Myocyte (in vitro differentiated cells): ENCODE results near the gene RHPN2. TPM values are rescaled to one million over a fixed set of nuclear protein-coding genes. Genes with fewer than 3 reads are reported as not detected.
"Not testable (repeated sequence)": the region's sequence is repeated elsewhere in the genome, so short reads cannot be mapped to it uniquely, and the experiment has no call there.

ENCODE experiments used
- DNase-seq: peaks from one replicate; pipeline ENCODE4 v3.0.0-alpha.2; 2012; ENCODE audit warnings: low read depth
- total RNA-seq: library from RNA; depleted of rRNA; stranded (reverse); fragments of >200 nt; gene quantifications from 2 replicates; pipeline ENCODE4 v1.2.3, GENCODE V29; 2014

The RHPN2 gene
- total RNA-seq, 1 donor from 2014 or later = 13.9 TPM

GRCh38 chr19:33066543-33066942 is 1.9 kb upstream of the RHPN2 start:
- DNase-seq = no peak

DNA sequence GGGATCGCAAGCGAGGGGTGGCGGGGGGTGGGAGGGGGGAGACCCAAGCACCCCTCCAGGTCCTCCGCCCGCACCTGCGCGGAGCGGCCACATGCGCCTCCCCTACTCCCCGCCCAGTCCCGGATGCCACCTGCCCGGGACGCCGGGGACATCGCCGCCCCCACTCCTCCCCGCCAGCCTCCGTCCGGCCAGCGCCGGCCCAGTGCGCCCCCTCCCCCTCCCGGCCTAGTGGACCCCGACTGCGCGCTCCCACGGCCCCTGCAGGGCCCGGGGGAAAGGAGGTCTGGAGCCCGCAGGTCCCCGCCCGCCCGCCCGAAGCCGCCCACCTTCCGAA is 263 bp downstream of the RHPN2 start:
- DNase-seq = no peak

DNA sequence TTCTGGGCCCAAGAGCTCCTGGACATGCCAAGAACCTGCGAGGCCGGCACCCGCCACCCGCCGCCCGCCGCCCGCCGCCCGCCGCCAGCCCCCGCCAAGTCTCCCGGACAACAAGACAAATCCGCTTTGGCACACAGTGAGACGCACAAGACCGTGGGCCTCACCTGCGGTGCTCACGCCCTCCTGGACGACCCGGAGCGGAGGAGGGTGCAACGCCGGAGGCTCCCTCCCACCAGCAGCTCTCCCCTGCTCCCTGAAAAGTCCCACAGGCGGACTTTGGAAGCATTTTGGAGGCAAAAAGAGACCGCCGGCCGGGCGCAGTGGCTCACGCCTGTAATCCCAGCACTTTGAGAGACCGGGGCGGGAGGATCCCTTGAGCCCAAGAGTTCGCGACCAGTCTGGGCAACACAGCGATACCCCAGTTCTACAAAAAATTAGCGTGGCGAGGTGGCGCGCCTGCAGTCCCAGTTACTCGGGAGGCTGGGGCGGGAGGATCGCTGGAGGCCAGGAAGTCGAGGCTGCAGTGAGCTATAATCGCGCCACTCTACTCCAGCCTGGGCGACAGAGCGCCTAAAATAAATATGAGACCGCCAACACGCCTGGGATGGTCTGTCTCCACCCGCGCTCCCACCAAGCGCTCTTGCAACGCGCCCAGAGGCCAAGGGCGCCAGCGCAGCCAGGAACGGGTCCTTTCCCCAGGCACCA is 783 bp downstream of the RHPN2 start:
- DNase-seq = peak; percentile 24

DNA sequence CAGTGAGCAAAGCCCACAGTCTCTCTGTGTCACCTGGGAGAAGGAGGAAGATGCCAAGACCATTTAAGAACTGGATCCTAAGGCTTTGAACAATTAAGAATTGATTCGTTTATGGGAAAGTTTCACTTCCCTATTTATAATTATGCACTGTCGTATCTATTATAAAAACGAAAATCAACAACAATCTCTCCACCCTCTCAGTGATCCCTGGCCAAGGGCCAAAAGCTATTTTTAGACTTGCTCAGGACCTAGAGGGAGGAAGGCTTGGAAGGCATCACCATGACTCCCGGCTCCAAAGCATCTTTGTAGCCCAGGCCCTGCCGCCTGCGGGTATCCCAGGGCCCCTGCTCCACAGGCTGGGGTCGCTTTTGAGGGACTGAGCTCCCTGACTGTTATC is 1.3 kb downstream of the RHPN2 start:
- DNase-seq = peak; percentile 46

DNA sequence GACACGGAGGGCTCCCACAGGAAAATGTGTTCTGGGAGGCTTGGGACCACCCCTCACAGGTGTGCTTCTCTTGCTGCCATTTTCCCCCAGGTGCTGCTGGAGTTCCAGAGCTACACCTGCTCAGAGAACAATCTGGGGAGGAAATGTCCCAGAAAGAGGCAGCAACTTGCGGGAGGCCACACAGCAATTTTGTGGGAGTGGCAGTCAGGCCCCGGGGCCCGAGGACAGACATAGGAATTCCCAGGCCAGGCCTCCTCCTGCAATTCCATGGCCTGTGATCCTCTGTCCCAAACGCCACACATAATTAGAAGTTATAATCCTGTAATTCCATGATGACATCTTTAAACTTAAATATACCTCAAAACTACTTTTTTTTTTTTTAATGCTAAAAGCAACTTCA is 1.8 kb downstream of the RHPN2 start:
- DNase-seq = no peak

- no peak for DNase-seq
These were observed 4.1 kb downstream of the RHPN2 start for GRCh38 chr19:33060586-33060985.

GRCh38 chr19:33055718-33056117 is 9.0 kb downstream of the RHPN2 start:
- DNase-seq = no peak

- DNase-seq = no peak
These were observed 10.1 kb downstream of the RHPN2 start for GRCh38 chr19:33054623-33055022.

GRCh38 chr19:33052352-33052972 is 12.2 kb downstream of the RHPN2 start:
- DNase-seq = peak; percentile 46

GRCh38 chr19:33050110-33050509 is 14.6 kb downstream of the RHPN2 start:
- no peak for DNase-seq

- DNase-seq = no peak
These were observed 15.6 kb downstream of the RHPN2 start for GRCh38 chr19:33048806-33049676.

- DNase-seq = peak; percentile 18
These were observed 17.3 kb downstream of the RHPN2 start for GRCh38 chr19:33047422-33047821.

- not testable (repeated sequence) for DNase-seq
These were observed 22.9 kb downstream of the RHPN2 start for GRCh38 chr19:33041828-33042160.

GRCh38 chr19:33040994-33041827 is 23.5 kb downstream of the RHPN2 start:
- DNase-seq = no peak

DNA sequence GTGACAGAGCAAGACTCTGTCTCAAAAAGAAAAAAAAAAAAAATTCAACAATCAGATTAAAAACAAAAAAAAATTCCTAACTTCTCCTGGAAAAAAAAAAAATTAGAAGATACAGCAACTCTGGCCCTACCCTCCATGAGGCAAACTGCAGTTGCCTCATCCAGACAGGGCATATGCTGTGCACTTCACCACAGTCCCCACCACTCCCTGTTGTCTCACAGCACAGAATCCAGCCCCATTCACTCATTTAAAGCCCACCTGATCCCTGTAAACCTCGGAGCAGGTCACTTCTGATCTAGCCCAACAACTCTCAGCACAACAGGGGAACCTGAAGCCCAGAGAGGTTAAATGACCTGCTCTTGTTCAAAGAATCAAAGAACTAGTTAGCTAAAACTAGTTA is 24.9 kb downstream of the RHPN2 start:
- no peak for DNase-seq

GRCh38 chr19:33039108-33039599 is 25.5 kb downstream of the RHPN2 start:
- no peak for DNase-seq

DNA sequence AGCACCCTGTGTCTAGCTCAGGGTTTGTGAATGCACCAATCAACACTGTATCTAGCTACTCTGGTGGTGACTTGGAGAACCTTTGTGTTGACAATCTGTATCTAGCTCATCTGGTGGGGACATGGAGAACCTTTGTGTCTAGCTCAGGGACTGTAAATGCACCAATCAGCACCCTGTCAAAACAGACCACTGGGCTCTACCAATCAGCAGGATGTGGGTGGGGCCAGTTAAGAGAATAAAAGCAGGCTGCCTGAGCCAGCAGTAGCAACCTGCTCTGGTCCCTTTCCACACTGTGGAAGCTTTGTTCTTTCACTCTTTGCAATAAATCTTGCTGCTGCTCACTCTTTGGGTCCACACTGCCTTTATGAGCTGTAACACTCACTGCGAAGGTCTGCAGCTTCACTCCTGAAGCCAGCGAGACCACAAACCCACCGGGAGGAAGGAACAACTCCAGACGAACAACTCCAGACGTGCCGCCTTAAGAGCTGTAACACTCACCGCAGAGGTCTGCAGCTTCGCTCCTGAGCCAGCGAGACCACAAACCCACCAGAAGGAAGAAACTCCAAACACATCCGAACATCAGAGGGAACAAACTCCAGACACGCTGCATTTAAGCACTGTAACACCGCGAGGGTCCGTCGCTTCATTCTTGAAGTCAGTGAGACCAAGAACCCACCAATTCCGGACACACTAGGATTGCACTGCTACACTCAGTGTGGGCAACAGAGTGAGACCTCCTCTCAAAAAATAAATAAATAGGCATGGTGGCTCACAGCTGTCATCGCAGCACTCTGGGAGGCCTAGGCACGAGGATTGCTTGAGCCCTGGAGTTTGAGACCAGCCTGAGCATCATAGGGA is 27.3 kb downstream of the RHPN2 start:
- DNase-seq = not testable (repeated sequence)

- DNase-seq = not testable (repeated sequence)
These were observed 28.1 kb downstream of the RHPN2 start for GRCh38 chr19:33036370-33037167.

GRCh38 chr19:33035461-33035860 is 29.2 kb downstream of the RHPN2 start:
- DNase-seq = no peak
